DND-41 (cell line): ENCODE measurements around the gene RRAGB.
"Not testable (repeated sequence)": the region's sequence is repeated elsewhere in the genome, so short reads cannot be mapped to it uniquely, and the experiment has no call there.

ENCODE experiments used
- ATAC-seq: fragments of 200-7000 bp; cut with Tn5 transposase; 3 replicates; pipeline ENCODE4 v1.9.1; 2021; ENCODE audit warnings: low read depth; ENCODE audit not compliant: insufficient read depth
- DNase-seq: peaks from one replicate; pipeline ENCODE4 v3.0.0-alpha.2; 2020
- H2AFZ ChIP-seq: 2 replicates; pipeline ENCODE4 v1.6.0; 2012; ENCODE audit warnings: low read depth, low read length
- H3K27ac ChIP-seq: 2 replicates; pipeline ENCODE4 v1.5.1; 2012; ENCODE audit warnings: low read length, inconsistent platforms
- H3K27me3 ChIP-seq: fragments of 200-600 bp; sonication (generic); 2 replicates; pipeline ENCODE4 v1.6.0; 2012; ENCODE audit warnings: low read length, mild to moderate bottlenecking, inconsistent platforms; ENCODE audit not compliant: insufficient read depth, poor library complexity
- H3K36me3 ChIP-seq: 2 replicates; pipeline ENCODE4 v1.5.1; 2012; ENCODE audit warnings: low read length, inconsistent platforms; ENCODE audit not compliant: insufficient read depth
- H3K4me1 ChIP-seq: 2 replicates; pipeline ENCODE4 v1.5.1; 2012; ENCODE audit warnings: mild to moderate bottlenecking, low read length; ENCODE audit not compliant: insufficient read depth
- H3K4me2 ChIP-seq: 2 replicates; pipeline ENCODE4 v1.6.0; 2012; ENCODE audit warnings: mild to moderate bottlenecking, moderate library complexity, low read length, inconsistent platforms; ENCODE audit not compliant: insufficient read depth
- H3K4me3 ChIP-seq, 2 experiments: fragments of 200-600 bp in 1 of 2; shearing (Covaris generic) in 1 of 2; 2 replicates each; pipeline ENCODE4 v1.5.1; 2012 to 2016; ENCODE audit warnings: inconsistent platforms in 2 of 2, low read length in 2 of 2, mild to moderate bottlenecking in 2 of 2, low read depth in 1 of 2, moderate library complexity in 1 of 2
- H3K79me2 ChIP-seq: 2 replicates; pipeline ENCODE4 v1.6.0; 2012; ENCODE audit warnings: low read length, inconsistent platforms; ENCODE audit not compliant: insufficient read depth
- H3K9ac ChIP-seq: 2 replicates; pipeline ENCODE4 v1.6.0; 2012; ENCODE audit warnings: low read depth, mild to moderate bottlenecking, inconsistent platforms, low read length, moderate library complexity
- H3K9me3 ChIP-seq: 2 replicates; pipeline ENCODE4 v1.5.1; 2012; ENCODE audit warnings: low read length, moderate library complexity, mild to moderate bottlenecking, inconsistent platforms; ENCODE audit not compliant: insufficient read depth, severe bottlenecking
- H4K20me1 ChIP-seq: 2 replicates; pipeline ENCODE4 v1.6.0; 2012; ENCODE audit warnings: low read length; ENCODE audit not compliant: insufficient read depth
- EZH2 ChIP-seq: IDR thresholded peaks from 3 replicates; pipeline ENCODE4 v1.6.1; 2012; ENCODE audit warnings: borderline replicate concordance, low read depth, mild to moderate bottlenecking, moderate library complexity, low read length, inconsistent platforms; ENCODE audit not compliant: severe bottlenecking
- TF ChIP-seq, protein P1 (sequence below): IDR thresholded peaks from 2 replicates; pipeline ENCODE4 v1.5.1; 2012; ENCODE audit warnings: borderline replicate concordance, low read length, moderate library complexity, mild to moderate bottlenecking; ENCODE audit not compliant: poor library complexity, severe bottlenecking; ENCODE audit errors: extremely low read depth

Gene RRAGB

DNA sequence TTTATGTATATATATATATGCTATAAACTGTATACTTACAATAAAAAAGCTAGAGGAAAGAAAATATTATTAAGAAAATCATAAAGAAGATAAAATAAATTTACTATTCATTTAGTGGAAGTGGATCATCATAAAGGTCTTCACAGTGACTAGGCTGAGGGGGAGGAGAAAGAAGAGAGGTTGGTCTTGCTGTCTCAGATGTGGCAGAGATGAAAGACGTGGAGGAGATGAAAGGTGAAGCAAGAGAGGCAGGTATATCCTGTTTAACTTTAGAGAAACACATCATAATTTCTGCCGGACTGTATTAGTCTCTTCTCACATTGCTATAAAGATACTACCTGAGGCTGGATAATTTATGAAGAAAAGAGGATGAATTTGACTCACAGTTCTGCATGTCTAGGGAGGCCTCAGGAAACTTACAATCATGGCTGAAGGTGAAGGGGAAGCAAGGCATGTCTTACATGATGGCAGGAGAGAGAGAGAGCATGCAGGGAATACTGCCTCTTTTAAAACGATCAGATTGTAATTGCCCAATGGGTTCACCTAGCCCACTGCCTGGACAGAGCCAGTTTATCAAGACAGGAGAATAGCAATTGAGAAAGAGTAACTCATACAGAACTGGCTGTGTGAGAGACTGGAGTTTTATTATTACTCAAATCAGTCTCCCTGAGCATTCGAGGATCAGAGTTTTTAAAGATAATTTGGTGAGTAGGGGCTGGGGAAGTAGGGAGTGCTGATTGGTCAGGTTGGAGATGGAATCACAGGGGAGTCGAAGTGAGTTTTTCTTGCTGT lies 22.1 kb upstream of the RRAGB start:
- Histone ChIP-seq H3K36me3 (no peaks in the 10 kb centered on the region), H3K9me3 (no peaks in the 10 kb centered on the region), H3K4me3 (no peak overlapping the region), H3K4me2 (no peak overlapping the region), H3K4me1 (no peaks in the 10 kb centered on the region), H4K20me1 (no peaks in the 10 kb centered on the region), H3K79me2 (no peaks in the 10 kb centered on the region), H2AFZ (no peak overlapping the region), H3K27me3 (no peaks in the 10 kb centered on the region), H3K27ac (no peak overlapping the region), H3K9ac (no peak overlapping the region)
- ATAC-seq (no peak), DNase-seq (no peak)
- no peak for TF ChIP-seq EZH2
- TF ChIP-seq, protein P1, sequence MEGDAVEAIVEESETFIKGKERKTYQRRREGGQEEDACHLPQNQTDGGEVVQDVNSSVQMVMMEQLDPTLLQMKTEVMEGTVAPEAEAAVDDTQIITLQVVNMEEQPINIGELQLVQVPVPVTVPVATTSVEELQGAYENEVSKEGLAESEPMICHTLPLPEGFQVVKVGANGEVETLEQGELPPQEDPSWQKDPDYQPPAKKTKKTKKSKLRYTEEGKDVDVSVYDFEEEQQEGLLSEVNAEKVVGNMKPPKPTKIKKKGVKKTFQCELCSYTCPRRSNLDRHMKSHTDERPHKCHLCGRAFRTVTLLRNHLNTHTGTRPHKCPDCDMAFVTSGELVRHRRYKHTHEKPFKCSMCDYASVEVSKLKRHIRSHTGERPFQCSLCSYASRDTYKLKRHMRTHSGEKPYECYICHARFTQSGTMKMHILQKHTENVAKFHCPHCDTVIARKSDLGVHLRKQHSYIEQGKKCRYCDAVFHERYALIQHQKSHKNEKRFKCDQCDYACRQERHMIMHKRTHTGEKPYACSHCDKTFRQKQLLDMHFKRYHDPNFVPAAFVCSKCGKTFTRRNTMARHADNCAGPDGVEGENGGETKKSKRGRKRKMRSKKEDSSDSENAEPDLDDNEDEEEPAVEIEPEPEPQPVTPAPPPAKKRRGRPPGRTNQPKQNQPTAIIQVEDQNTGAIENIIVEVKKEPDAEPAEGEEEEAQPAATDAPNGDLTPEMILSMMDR = no peak

DNA sequence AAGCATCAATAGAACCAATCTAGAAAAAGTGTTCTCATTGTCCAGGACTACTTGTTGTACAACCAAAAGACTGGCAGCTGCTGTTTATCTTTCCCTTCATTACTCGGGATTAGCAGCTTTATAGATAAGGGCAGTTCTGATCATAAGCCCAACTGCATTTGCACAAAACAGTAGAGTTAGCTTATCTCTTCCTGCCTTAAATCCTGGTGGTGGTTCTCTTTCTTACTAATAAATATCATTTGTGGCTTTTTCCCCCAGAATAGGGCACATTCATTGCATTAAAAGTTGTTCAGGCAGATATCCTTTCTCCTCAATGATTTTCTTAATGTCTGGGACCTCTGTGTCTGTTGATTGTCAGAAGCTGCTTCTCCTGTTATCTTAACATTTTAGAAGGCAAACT lies 20.2 kb upstream of the RRAGB start:
- H3K4me2 ChIP-seq = no peak overlapping the region
- DNase-seq = no peak

DNA sequence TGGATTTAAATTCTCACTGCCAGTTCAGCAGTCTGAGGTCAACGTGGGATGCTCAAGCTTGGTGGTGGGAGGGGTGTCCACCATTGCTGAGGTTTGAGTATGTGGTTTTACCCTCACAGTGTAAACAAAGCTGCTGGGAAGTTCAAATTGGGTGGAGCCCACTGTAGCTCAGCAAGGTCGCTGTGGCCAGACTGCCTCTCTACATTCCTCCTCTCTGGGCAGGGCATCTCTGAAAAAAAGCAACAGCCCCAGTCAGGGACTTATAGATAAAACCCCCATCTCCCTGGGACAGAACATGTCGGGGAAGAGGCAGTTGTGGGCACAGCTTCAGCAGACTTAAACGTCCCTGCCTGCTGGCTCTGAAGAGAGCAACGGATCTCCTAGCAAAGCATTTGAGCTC lies 14.9 kb upstream of the RRAGB start:
- Histone ChIP-seq H3K27me3 (no peaks in the 10 kb centered on the region), H3K27ac (no peak overlapping the region), H4K20me1 (no peaks in the 10 kb centered on the region), H3K9me3 (peaks cover 3% of the 10 kb centered on the region), H2AFZ (no peak overlapping the region), H3K79me2 (no peaks in the 10 kb centered on the region), H3K4me3 (no peak overlapping the region), H3K4me1 (no peaks in the 10 kb centered on the region), H3K9ac (no peak overlapping the region), H3K36me3 (no peaks in the 10 kb centered on the region), H3K4me2 (no peak overlapping the region)
- ATAC-seq = no peak
- no peak for TF ChIP-seq EZH2
- TF ChIP-seq, protein P1 = no peak
- DNase-seq = no peak

More for the DNA sequence above, 20.2 kb upstream of the RRAGB start:
- Histone ChIP-seq H2AFZ (no peak overlapping the region), H3K79me2 (no peaks in the 10 kb centered on the region), H3K4me1 (no peaks in the 10 kb centered on the region), H3K27me3 (no peaks in the 10 kb centered on the region), H3K9me3 (peaks cover 3% of the 10 kb centered on the region), H4K20me1 (no peaks in the 10 kb centered on the region), H3K4me3 (no peak overlapping the region), H3K27ac (no peak overlapping the region), H3K9ac (no peak overlapping the region), H3K36me3 (no peaks in the 10 kb centered on the region)
- ATAC-seq = no peak
- TF ChIP-seq, protein P1 = no peak
- TF ChIP-seq EZH2 = no peak

DNA sequence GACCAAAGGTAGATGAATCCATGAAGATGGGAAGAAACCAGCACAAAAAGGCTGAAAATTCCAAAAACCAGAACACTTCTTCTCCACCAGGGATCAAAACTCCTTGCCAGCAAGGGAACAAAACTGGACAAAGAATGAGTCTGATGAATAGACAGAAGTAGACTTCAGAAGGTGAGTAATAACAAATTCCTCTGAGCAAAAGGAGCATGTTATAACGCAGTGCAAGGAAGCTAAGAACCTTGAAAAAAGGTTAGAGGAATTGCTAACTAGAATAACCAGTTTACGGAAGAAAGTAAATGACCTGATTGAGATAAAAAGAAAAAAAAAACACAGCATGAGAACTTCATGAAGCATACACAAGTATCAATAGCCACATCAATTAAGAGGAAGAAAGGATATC lies 14.1 kb upstream of the RRAGB start:
- H3K27me3 ChIP-seq, H3K79me2 ChIP-seq, H3K4me1 ChIP-seq, H3K4me2 ChIP-seq, H2AFZ ChIP-seq, H3K27ac ChIP-seq, DNase-seq, H3K9ac ChIP-seq, H3K9me3 ChIP-seq, H3K36me3 ChIP-seq, ATAC-seq, H4K20me1 ChIP-seq, H3K4me3 ChIP-seq: not testable (repeated sequence)

DNA sequence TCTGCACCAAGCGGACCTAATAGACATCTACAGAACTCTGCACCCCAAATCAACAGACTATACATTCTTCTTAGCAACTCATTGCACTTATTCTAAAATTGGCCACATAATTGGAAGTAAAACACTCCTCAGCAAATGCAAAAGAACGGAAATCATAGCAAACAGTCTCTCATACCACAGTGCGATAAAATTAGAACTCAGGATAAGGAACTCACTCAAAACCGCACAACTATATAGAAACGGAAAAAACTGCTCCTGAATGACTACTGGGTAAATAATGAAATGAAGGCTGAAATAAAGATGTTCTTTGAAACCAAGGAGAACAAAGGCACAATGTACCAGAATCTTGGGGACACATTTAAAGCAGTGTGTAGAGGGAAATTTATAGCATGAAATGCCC lies 12.5 kb upstream of the RRAGB start:
- H3K9ac ChIP-seq, H3K4me3 ChIP-seq, H3K27ac ChIP-seq, ATAC-seq, H3K79me2 ChIP-seq, H3K27me3 ChIP-seq, H3K36me3 ChIP-seq, H3K9me3 ChIP-seq, DNase-seq, H3K4me2 ChIP-seq, H4K20me1 ChIP-seq, H3K4me1 ChIP-seq, H2AFZ ChIP-seq: not testable (repeated sequence)
